Inflammatory macrophage treated with lipopolysaccharide for 4 hours (primary cell): ENCODE data around the gene TSBP1.
A peak's percentile ranks its signal among the peaks of the same experiment; 100 is the strongest.
"Not testable (repeated sequence)": the region's sequence is repeated elsewhere in the genome, so short reads cannot be mapped to it uniquely, and the experiment has no call there.

Experiments used
- DNase-seq: peaks from one replicate; pipeline ENCODE4 v3.0.0-alpha.2; 2020

The TSBP1 gene

GRCh38 chr6:32271429-32271828 is 100.3 kb downstream of the TSBP1 start:
- DNase-seq, result peak; percentile 78

GRCh38 chr6:32268459-32268858 is 103.2 kb downstream of the TSBP1 start:
- DNase-seq, result not testable (repeated sequence)

- no peak for DNase-seq
Measured at GRCh38 chr6:32267035-32267434, 104.7 kb downstream of the TSBP1 start.

GRCh38 chr6:32257262-32257661 is 114.4 kb downstream of the TSBP1 start:
- DNase-seq, result not testable (repeated sequence)

GRCh38 chr6:32255199-32256153 is 116.2 kb downstream of the TSBP1 start:
- peak; percentile 93 for DNase-seq

GRCh38 chr6:32254761-32255198 is 116.9 kb downstream of the TSBP1 start:
- no peak for DNase-seq

- DNase-seq, result no peak
Measured at GRCh38 chr6:32252331-32253009, 119.2 kb downstream of the TSBP1 start.

GRCh38 chr6:32249262-32249661 is 122.4 kb downstream of the TSBP1 start:
- DNase-seq, result no peak

GRCh38 chr6:32247401-32247800 is 124.3 kb downstream of the TSBP1 start:
- DNase-seq, result no peak

GRCh38 chr6:32244946-32245398 is 126.7 kb downstream of the TSBP1 start:
- peak; percentile 68 for DNase-seq

- no peak for DNase-seq
Measured at GRCh38 chr6:32244270-32244669, 127.4 kb downstream of the TSBP1 start.
